ENCODE measurements around the gene FBXO38.
A peak's percentile ranks its signal among the peaks of the same experiment; 100 is the strongest.

Gene FBXO38, protein sequence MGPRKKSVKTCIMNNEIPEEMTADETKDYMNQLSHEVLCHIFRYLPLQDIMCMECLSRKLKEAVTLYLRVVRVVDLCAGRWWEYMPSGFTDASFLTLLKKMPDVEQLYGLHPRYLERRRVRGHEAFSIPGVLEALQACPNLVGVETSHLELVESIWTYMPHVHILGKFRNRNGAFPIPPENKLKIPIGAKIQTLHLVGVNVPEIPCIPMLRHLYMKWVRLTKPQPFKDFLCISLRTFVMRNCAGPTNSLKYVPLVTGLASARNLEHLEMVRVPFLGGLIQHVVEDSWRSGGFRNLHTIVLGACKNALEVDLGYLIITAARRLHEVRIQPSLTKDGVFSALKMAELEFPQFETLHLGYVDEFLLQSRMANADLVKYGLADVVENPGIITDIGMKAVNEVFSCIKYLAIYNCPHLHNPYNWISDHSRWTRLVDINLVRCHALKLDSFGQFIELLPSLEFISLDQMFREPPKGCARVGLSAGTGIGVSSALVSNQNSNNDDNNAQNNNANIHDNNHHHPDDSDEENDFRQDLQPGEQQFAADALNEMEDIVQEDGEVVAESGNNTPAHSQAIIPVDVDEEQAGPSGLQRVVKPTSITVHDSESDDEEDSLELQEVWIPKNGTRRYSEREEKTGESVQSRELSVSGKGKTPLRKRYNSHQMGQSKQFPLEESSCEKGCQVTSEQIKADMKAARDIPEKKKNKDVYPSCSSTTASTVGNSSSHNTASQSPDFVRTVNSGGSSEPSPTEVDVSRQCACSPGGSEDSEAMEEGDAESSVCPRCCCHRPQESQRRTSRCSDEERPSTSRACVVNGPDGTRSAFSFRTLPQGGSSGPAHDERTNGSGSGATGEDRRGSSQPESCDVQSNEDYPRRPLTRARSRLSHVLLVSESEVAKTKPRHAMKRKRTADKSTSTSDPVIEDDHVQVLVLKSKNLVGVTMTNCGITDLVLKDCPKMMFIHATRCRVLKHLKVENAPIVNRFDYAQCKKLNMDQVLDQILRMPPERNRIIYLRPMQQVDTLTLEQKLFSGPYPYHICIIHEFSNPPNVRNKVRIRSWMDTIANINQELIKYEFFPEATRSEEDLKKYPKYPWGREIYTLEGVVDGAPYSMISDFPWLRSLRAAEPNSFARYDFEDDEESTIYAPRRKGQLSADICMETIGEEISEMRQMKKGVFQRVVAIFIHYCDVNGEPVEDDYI

DNA sequence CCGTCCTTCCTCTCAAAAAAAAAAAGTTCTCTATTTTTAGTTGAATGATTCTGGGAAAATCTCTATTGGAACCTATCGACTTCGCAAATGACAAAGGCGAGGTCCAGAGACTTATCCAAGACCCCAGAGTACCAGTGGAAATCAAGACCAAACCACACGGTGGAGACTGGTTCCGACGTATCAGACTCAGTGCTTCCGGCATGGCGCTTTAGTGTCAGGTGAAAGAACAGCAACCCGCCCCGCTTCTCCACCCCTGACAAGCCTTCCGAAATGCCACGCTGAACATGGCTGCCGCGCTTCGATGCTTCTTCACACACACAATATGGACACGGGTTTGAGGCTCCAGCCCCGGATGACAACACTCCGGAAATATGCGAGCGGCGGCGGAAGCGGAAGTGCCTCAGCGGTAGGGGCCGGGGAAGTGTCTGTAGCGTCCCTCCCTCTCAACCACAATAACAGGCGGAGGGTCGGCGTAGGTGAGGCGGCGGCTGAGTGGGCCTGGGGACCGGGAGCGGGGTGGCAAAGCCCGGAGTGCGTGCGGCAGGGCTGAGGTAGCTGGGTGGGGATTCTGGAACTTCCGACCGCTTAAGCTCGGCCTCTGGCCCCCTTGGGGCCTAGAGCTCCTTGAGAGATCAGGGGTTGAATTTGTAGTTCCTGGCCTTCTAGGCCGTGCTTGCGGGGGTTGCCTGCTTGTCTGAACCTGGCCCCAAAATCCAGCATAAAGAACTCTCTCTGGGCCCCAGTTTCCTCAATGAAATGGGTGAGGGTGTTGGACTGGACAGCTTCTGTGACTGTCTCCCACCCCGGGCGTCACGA lies at the start of gene FBXO38:
FBXO38 (plus strand) TSS at position 395 of the 816 bp plus-strand sequence. CDS start 10,819 bp downstream, outside the sequence.
- FAIRE-seq: peak; percentile 89

DNA sequence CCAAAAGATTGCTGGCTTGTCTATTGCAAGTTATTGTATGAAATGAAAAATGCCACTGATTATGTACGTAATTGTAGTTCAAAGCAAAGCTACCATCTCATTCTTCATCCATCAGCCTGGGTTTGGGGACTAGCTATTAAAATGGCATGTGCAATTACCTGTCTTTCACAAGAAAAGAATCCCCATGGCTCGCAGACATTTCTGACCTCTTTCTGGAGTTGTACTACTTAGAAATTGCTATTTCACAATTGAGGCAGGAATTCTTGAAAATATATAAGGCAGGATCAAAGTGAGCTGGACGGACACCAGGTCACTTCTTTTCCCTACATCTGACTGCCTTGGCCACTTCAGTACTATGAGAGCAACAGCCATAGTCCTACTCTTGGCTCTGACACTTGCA lies 48.5 kb upstream of the FBXO38 start, which contains the start of gene SPINK9:
SPINK9 (plus strand) TSS at position 301 of the 400 bp plus-strand sequence; CDS start at position 356, 55 bp downstream.
- no peak for FAIRE-seq

DNA sequence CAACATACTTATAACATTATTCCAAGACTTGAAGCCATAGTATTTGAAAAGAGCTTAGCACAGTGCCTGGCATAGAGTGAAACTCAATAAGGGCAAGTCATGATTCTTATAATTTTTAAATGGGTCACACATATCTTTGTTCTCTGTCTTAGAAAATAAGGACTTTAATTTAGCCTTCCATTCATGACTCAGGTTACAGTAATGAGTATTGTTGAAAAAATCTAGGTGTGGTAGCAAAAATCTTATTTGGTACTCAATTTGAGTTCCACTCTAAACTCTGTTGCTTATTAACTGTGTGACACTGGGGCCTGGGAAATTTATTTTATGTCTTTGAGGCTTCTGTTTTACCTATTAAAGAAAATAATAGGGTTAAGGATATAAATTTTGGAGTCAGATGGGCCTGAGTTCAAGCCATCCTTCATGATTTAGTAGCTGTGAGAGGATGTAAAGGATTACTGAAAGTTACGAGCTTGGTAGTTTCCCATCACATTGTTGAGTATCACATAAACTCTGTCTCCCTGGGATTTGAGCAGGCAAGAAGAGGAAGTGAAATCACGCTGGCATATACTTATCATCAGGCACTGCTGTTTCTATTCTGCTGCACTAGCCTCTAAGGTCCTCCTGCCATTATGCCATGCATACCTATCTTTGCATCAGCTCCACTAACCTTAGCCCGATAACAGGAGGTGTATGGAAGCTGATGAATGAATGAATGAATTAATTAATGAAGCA lies 46.9 kb upstream of the FBXO38 start:
- no peak for FAIRE-seq

DNA sequence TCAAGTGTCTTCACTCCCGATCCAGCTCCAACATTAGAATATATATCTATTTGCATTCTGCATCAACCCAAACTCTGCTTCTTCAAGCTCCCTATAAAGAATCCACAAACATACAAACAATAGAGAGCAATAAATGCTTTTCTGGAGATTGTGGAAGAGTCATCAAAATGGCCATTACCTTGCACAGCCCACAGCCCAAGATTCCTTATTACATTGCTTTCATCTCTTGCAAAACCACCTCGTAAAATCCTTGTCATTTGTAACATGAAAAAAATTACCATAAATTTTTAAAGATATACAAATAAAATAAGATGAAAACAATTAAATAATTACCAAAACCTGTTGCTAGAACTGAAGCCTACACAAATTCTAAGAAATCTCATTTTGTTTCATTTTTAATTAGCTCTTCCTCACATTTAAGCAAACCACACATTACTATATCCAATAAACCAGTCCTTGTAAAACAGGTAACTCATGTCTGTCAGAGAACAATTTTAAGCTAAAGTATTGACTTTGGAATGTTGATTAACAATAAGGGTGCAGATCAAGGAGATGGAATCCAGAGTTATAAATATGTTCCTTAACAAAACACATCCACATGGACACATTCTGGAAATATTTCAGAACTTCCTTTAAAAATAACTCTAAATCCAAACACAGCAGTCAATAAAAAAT lies 41.2 kb upstream of the FBXO38 start:
- no peak for FAIRE-seq

DNA sequence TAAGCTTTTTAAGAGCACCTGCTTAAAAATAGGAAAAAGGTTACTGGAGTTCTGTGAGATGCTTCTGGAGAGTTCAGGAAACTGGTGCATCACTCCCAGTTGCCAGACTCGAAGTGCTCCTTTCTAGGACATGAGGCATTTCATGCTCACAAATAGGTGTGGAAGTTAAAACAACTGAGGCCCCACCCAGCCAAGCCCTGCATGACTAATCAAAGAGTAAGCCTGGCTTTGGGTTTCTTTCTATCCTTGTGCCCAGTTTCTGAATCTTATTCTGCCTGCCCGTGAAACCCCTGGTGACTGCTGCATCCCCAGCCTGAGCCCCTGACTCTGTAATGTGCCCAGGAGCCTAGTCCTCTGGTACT lies 40.7 kb upstream of the FBXO38 start:
- FAIRE-seq: no peak

DNA sequence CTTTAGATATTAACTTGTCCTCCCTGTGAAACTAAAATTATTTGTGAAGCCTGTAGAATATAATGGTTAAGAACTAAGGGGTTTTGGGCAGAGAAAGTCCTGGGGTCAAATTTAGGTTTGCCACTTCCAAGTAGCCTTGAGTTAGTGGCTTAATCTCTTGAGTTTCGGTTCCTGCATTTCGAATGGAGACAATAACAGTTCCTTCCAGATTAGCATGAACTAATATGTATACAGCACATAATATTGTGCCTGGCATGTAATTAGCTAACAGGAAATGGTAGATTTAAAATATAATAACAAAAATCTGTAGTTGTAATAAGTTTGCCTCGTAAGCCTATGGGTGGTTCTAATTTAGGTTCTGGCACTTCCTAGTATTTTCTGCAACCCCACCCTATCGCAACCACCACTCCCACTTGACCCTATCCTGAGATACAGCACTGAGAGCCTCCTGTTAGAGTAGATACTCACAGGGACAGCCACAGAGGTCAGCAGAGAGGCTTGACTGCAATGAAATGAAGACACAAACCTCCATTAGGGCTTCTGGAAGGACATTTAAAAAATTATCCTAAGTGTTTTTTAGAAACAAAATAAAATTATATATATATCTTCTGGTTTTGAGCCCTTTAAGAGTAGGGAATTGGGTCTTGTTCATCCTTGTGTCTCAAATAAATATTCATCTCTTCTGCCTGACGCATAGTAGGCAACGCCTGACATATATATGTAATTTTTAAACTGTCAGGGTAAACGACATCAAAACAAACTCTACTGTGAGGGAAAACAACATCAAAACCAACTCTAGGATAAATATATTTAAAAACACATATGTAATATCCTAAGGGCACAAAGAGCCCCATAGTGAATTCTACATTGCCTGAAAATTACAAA lies 39.9 kb upstream of the FBXO38 start:
- no peak for FAIRE-seq

DNA sequence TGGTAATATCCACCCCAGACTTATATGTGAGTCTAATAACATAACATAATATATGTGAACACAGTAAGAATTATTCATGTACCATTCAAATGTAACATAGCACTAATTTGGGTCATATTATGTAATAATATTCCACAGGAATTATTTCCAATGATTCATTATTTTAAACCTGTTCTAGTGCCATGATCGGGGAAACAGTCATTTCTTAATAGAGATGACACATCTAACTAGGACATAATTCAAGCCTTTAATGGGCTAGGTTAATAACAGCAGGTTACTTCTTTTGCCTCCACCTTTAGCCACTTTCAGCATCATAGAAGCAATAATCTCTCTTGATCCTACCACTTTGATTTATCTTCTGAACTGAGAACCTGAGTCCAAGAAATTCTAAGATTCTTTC lies 36.1 kb upstream of the FBXO38 start:
- FAIRE-seq: no peak

DNA sequence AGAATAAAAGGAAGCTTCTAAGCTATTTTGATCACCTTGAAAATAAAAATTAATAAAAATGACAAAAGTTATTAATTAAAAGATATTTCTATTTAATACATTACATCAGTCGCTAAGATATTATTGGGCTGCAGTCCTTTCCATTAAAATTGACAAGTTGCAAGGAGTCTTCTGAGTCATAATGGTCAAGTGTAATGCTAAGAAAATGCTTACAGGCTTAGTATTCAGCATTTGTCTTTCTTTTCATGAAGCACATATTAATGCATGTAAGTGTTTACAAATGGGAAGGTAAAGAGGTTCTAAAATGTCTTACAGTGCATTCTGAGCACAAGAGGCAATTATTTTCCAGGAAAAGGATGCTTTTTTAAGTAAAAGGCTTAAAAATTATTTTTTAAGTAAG lies 31.1 kb upstream of the FBXO38 start:
- FAIRE-seq: no peak

DNA sequence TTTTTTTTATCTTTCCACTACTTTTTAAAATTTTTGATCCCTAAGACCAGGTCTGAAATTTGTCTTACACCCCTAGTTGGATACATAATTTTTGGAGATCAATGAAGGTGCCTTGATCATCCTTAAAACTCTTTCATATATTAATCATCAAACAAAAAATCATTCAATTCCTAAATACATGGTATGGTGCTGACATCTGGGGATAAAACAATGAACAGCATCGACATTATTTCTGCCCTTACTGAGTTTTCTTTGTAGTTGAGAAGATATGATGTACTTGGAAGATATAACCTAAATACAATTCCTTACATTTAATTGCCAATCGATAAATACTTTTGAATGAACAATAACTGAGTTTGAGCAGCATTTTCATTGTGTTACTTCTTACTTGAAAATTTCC lies 30.1 kb upstream of the FBXO38 start:
- no peak for FAIRE-seq

DNA sequence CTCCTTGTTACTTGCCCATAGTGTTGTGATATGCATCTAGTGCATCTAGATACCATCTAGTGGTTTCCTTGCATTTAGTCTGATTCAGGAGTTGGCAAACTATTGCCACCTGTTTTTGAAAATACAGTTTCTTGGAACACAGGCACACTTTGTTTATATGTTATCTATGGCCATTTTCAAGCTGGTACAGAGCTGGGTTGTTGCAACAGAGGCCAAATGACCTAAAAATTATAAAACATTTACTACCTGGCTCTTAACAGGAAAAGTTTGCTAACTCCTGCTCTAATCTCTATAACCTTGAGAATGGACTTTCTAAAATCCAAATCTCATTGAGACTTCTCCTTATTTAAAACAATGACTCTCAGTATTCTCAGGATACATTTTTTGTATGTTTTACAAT lies 19.4 kb upstream of the FBXO38 start:
- FAIRE-seq: no peak

DNA sequence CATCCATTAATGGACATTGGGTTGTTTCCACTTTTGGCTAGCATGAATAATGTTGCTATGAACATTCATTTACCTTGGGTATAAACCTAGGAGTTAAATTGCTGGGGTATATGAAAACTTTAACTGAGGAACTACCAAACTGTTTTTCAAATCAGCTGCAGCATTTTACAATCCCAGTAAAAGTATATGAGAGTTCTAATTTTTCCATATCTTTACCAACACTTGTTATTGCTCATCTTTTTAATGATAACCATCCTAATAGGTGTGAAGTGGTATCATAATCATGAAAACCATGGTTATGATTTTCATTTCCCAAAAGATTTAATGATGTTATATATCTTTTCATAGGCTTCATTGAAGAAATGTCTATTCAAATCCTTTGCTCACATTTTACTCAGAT lies 15.5 kb upstream of the FBXO38 start:
- FAIRE-seq: no peak

DNA sequence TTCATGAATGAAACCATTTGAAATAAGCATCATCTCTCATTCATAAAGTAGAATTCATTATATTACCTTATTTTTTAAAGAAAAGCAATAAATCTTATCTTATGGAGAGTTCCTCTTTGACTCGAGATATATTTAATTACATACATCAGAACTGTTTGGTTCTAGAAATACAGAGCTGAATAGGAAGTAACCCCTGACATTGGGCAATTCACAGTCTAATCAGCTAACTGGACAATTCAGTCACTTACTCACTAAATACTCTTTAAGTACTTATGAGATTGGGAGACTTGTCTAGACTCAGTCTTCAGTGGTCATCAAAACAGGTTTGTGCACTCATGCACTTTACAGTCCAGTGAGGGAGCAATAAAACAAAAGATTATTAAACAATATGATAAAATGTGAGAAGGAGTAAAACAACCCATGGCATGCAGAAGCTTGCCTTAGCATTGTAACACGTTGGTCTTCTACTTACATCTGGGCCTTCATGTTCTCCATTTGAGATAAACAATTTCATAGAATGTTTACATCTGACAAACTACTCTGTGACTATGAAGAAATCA lies 11.5 kb upstream of the FBXO38 start:
- no peak for FAIRE-seq

DNA sequence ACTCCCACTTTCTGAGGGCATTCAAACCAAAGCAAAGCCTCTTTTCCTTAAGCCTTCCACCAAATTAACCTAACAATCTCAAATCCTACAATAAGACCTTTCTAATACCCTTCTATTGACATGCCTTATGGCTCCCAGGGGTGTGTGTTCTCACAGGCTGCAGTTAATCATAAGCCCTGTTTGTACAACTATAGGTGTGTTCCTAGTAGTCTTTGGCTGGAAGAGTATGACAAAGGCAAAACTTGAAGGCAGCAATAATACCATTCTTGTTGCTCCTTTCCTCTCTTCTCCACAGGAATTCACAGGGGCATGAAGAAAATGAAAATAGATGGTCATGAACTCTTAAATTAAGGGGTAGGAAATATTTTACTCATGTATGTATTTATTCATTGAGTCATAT lies 10.9 kb upstream of the FBXO38 start:
- FAIRE-seq: no peak

DNA sequence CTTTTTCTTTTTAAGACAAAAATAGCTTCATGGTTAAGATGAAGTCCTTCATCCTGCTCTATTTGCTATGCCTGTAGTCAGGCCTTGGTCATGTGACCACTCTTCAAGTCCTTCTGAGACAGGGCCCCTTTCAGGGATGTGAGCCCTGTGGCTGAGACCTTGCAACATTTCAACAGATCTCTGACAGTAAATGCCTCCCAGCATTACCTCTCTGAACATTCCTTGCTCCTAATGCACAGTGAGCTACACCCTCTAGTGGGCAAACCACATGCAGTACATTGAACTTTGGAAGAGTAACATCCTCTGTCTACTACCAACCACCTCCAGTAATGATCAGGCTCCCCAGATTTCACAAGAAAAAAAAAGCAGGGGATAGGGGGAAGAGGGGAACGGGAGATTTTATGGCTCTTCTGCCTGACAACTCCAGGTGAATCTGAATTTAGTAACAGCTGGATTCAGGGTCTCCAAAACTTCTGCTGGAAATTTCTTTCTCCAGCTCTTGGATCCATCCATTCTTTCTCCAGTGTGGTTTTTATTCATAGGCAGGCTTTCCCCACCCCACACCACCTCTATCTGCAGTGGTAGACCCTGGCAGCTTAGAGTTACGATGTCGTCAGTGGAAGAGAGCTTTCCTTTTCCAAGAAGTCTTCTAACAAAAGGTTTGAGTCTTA lies 8.9 kb upstream of the FBXO38 start:
- FAIRE-seq: peak; percentile 6

DNA sequence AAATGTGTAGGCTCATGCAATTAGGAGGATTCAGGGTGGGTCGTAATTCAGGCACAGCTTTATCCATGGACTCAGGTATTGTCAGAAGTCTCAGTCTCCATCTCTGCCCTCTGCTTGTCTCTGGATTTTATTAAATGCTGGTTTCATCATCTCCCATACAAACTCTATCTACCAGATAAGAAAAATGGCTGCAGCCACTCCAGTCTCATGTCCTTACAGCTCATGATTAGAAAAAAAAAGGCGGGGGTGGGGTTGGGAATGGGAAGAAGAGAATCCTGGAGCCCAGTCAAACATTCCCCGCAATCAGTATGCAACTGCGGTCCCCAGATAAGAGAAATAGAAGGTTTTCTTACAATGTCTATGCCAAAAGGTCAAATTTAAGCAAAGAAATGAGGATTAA lies 7.6 kb upstream of the FBXO38 start:
- no peak for FAIRE-seq

DNA sequence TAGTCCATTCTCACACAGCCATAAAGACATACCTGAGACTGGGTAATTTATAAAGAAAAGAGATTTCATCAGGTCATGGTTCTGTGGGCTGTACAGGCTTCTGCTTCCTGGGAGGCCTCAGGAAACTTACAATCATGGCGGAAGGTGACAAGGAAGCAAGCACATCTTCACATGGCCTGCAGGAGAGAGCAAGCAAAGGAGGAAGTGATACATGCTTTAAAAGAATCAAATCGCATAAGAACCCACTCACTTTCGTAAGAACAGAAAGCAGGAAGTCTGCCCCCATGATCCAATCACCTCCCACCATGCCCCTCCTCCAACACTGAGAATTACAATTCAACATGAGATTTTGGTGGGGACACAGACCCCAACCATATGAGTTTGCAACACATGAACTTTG lies 5.1 kb upstream of the FBXO38 start:
- FAIRE-seq: no peak

DNA sequence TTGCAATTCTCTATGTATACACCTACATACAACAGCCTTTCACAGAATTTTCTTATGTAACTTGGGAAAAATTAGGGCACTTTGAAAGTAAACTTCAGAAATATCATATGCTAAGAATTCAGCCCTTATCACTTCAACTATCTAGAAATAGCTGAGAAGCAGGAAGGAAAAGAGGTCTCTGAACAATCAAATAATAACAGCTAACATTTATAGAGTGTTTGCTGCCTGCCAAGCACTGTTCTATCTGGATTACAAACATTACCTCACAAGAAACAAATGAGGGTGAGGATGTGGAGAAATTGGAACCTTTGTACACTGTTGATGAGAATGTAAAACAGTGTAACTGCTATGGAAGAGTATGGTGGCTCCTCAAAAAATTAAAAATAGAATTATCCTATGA lies 4.4 kb upstream of the FBXO38 start:
- FAIRE-seq: no peak

DNA sequence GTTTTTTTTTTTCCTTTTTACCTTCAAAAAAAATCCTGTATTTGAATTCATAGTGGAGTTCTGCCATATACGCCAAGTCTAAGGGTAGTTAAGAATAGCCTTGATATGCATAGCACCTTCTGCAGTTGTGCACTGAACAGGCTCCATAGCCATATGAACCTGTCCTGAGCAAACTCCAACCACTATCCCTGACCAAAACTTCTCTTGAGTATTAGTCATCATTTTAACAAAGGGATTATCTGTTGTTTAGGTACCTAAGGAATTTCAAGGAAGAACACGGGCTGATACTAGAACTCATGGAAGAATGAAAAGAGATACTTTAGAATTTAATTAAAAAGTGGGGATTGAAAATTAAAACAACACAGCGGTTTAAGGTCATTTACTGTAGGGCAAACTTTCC lies 1.9 kb upstream of the FBXO38 start:
- no peak for FAIRE-seq

DNA sequence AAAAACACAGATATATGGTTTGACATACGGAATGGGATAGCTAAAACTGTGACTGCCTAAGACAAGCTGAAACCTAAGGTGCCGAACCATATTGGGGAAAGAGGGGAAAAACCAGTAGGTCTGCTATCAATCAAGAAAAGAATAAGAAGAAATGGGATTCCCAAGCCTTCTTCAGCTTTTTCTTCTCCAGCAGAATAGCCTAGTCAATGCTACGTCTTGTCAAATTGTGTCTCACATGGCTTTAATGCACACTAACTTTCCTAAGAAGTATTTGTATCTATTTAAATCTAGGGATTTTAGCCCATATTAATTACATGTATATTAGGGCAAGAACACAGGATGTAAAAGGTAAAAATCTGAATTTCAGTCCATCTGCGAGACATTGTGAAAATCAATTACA lies 797 bp upstream of the FBXO38 start:
- FAIRE-seq: no peak
